Activated CD8-positive, alpha-beta memory T cell treated with anti-CD3 and anti-CD28 coated beads, Interleukin-2, amount 10 ng/mL, durations not matched to agents 7 days and 5 days (primary cell): ENCODE results near the gene DNAH8. TPM values are rescaled to one million over a fixed set of nuclear protein-coding genes. Genes with fewer than 3 reads are reported as not detected.

Experiments
- ATAC-seq: fragments of 150-1000 bp; cut with Tn5 transposase; one replicate; pipeline ENCODE4 v1.10.0; 2021; ENCODE audit warnings: moderate library complexity
- CTCF ChIA-PET: fragments of 350-600 bp; sonication (Branson Sonifier 250); formaldehyde crosslinking; loops from one replicate; lab custom pipeline; 2021; ENCODE audit warnings: antibody characterized with exemption; lab: Charles Lee
- DNase-seq: peaks from one replicate; pipeline ENCODE4 v3.0.0-alpha.2; 2020
- H3K27ac Mint-ChIP-seq: one replicate; pipeline ENCODE4 v1.8.0; 2021; ENCODE audit warnings: mild to moderate bottlenecking, mixed read lengths
- H3K27me3 Mint-ChIP-seq: one replicate; pipeline ENCODE4 v1.8.0; 2021; ENCODE audit warnings: mixed read lengths
- H3K36me3 Mint-ChIP-seq: one replicate; pipeline ENCODE4 v1.8.0; 2021; ENCODE audit warnings: mild to moderate bottlenecking, mixed read lengths
- H3K4me1 Mint-ChIP-seq: one replicate; pipeline ENCODE4 v1.8.0; 2021; ENCODE audit warnings: mixed read lengths
- H3K4me3 Mint-ChIP-seq: one replicate; pipeline ENCODE4 v1.8.0; 2021; ENCODE audit warnings: mild to moderate bottlenecking, moderate library complexity, mixed read lengths
- H3K9me3 Mint-ChIP-seq: one replicate; pipeline ENCODE4 v1.8.0; 2022; ENCODE audit warnings: low read depth, mixed read lengths
- total RNA-seq, 2 experiments: library from RNA; stranded (reverse); gene quantifications; one replicate each; pipeline ENCODE4 v1.2.3, GENCODE V29; 2021

The DNAH8 gene
- total RNA-seq, 2 experiments from 2014 or later: 0.12 to 0.15 TPM

- H3K4me1 Mint-ChIP-seq: no peaks in the 10 kb centered on the region
- ATAC-seq (no peak), DNase-seq (no peak)
- CTCF ChIA-PET: interaction anchor here (0.7 kb wide), 1 partner anchor 63 kb away, joined by 3 read pairs; no protein-coding TSS in a partner anchor
- no peaks in the 10 kb centered on the region for H3K9me3 Mint-ChIP-seq
- no peak overlapping the region for H3K4me3 Mint-ChIP-seq
- H3K36me3 Mint-ChIP-seq: no peaks in the 10 kb centered on the region
- peaks cover 21% of the 10 kb centered on the region for H3K27me3 Mint-ChIP-seq
- no peak overlapping the region for H3K27ac Mint-ChIP-seq
Measured at GRCh38 chr6:38935051-38935450, 219.9 kb downstream of the DNAH8 start.

- Mint-ChIP-seq H3K9me3 (no peaks in the 10 kb centered on the region), H3K27ac (no peak overlapping the region), H3K4me3 (no peak overlapping the region), H3K27me3 (peaks cover 17% of the 10 kb centered on the region), H3K4me1 (no peaks in the 10 kb centered on the region), H3K36me3 (no peaks in the 10 kb centered on the region)
- no peak for DNase-seq
- no peak for ATAC-seq
- CTCF ChIA-PET: no interaction called here
Measured at GRCh38 chr6:38937839-38938613, 222.9 kb downstream of the DNAH8 start.

- Mint-ChIP-seq H3K27ac (no peak overlapping the region), H3K9me3 (no peaks in the 10 kb centered on the region), H3K4me3 (no peak overlapping the region), H3K4me1 (no peaks in the 10 kb centered on the region), H3K27me3 (peaks cover 16% of the 10 kb centered on the region), H3K36me3 (no peaks in the 10 kb centered on the region)
- ATAC-seq: no peak
- CTCF ChIA-PET: no interaction called here
- DNase-seq: no peak
Measured at GRCh38 chr6:38938741-38939140, 223.6 kb downstream of the DNAH8 start.

GRCh38 chr6:38942442-38942841 lies 227.3 kb downstream of the DNAH8 start:
- no peak for ATAC-seq
- no peaks in the 10 kb centered on the region for H3K4me1 Mint-ChIP-seq
- CTCF ChIA-PET: no interaction called here
- H3K27ac Mint-ChIP-seq: no peak overlapping the region
- DNase-seq: no peak
- H3K9me3 Mint-ChIP-seq: no peaks in the 10 kb centered on the region
- H3K4me3 Mint-ChIP-seq: no peak overlapping the region
- H3K27me3 Mint-ChIP-seq: peaks cover 16% of the 10 kb centered on the region
- no peaks in the 10 kb centered on the region for H3K36me3 Mint-ChIP-seq

- Mint-ChIP-seq H3K27me3 (peaks cover 16% of the 10 kb centered on the region), H3K36me3 (no peaks in the 10 kb centered on the region), H3K9me3 (no peaks in the 10 kb centered on the region), H3K4me3 (no peak overlapping the region), H3K27ac (no peak overlapping the region), H3K4me1 (no peaks in the 10 kb centered on the region)
- DNase-seq (no peak), ATAC-seq (no peak)
- CTCF ChIA-PET: interaction anchor here (1.6 kb wide), 1 partner anchor 71 kb away, joined by 6 read pairs; no protein-coding TSS in a partner anchor
Measured at GRCh38 chr6:38942965-38943364, 227.9 kb downstream of the DNAH8 start.

GRCh38 chr6:38943964-38944363 lies 228.9 kb downstream of the DNAH8 start:
- Mint-ChIP-seq H3K36me3 (no peaks in the 10 kb centered on the region), H3K4me1 (no peaks in the 10 kb centered on the region), H3K4me3 (no peak overlapping the region), H3K27ac (no peak overlapping the region), H3K27me3 (peaks cover 13% of the 10 kb centered on the region), H3K9me3 (no peaks in the 10 kb centered on the region)
- ATAC-seq: no peak
- CTCF ChIA-PET: interaction anchor here (1.6 kb wide), 1 partner anchor 72 kb away, joined by 6 read pairs; no protein-coding TSS in a partner anchor
- no peak for DNase-seq

GRCh38 chr6:38944655-38945279 lies 229.7 kb downstream of the DNAH8 start:
- Mint-ChIP-seq H3K9me3 (no peaks in the 10 kb centered on the region), H3K27me3 (peaks cover 12% of the 10 kb centered on the region), H3K4me1 (no peaks in the 10 kb centered on the region), H3K27ac (no peak overlapping the region), H3K36me3 (no peaks in the 10 kb centered on the region), H3K4me3 (no peak overlapping the region)
- no peak for ATAC-seq
- CTCF ChIA-PET: interaction anchor here (1.6 kb wide), 1 partner anchor 73 kb away, joined by 6 read pairs; no protein-coding TSS in a partner anchor
- no peak for DNase-seq

- Mint-ChIP-seq H3K4me1 (no peaks in the 10 kb centered on the region), H3K4me3 (no peak overlapping the region), H3K9me3 (peaks cover 4% of the 10 kb centered on the region), H3K36me3 (peaks cover 2% of the 10 kb centered on the region), H3K27me3 (peaks cover 28% of the 10 kb centered on the region), H3K27ac (no peak overlapping the region)
- CTCF ChIA-PET: no interaction called here
- no peak for ATAC-seq
- no peak for DNase-seq
Measured at GRCh38 chr6:38955861-38956260, 240.8 kb downstream of the DNAH8 start.

- H3K27me3 Mint-ChIP-seq: peaks cover 25% of the 10 kb centered on the region
- no peak for ATAC-seq
Measured at GRCh38 chr6:38957426-38957825, 242.3 kb downstream of the DNAH8 start.

GRCh38 chr6:38959138-38959537 lies 244.0 kb downstream of the DNAH8 start:
- peaks cover 17% of the 10 kb centered on the region for H3K27me3 Mint-ChIP-seq
- no peak for DNase-seq
- H3K4me3 Mint-ChIP-seq: no peak overlapping the region
- peaks cover 4% of the 10 kb centered on the region for H3K9me3 Mint-ChIP-seq
- ATAC-seq: no peak
- H3K27ac Mint-ChIP-seq: no peak overlapping the region
- H3K4me1 Mint-ChIP-seq: no peaks in the 10 kb centered on the region
- CTCF ChIA-PET: interaction anchor here (1.2 kb wide), 1 partner anchor 403 kb away, joined by 3 read pairs; no protein-coding TSS in a partner anchor
- H3K36me3 Mint-ChIP-seq: peaks cover 2% of the 10 kb centered on the region

More at GRCh38 chr6:38957426-38957825, 242.3 kb downstream of the DNAH8 start:
- no peak overlapping the region for H3K4me3 Mint-ChIP-seq
- no peaks in the 10 kb centered on the region for H3K4me1 Mint-ChIP-seq
- no peak overlapping the region for H3K27ac Mint-ChIP-seq
- peaks cover 4% of the 10 kb centered on the region for H3K9me3 Mint-ChIP-seq
- no peak for DNase-seq
- H3K36me3 Mint-ChIP-seq: peaks cover 2% of the 10 kb centered on the region
- CTCF ChIA-PET: no interaction called here

- no peak for ATAC-seq
- CTCF ChIA-PET: no interaction called here
Measured at GRCh38 chr6:38968702-38969149, 253.6 kb downstream of the DNAH8 start.

GRCh38 chr6:38973178-38974057 lies 258.3 kb downstream of the DNAH8 start:
- CTCF ChIA-PET: interaction anchor here (0.6 to 3.2 kb wide), 11 partner anchors 10 to 336 kb away, joined by 3 to 12 read pairs (median 3); no protein-coding TSS in a partner anchor
- H3K4me1 Mint-ChIP-seq: peaks cover 1% of the 10 kb centered on the region
- H3K36me3 Mint-ChIP-seq: no peaks in the 10 kb centered on the region
- DNase-seq (peak; percentile 46), ATAC-seq (peak; percentile 83)
- peaks cover 64% of the 10 kb centered on the region for H3K27me3 Mint-ChIP-seq
- no peak overlapping the region for H3K27ac Mint-ChIP-seq
- no peak overlapping the region for H3K4me3 Mint-ChIP-seq
- H3K9me3 Mint-ChIP-seq: no peaks in the 10 kb centered on the region

More at GRCh38 chr6:38968702-38969149, 253.6 kb downstream of the DNAH8 start:
- Mint-ChIP-seq H3K9me3 (no peaks in the 10 kb centered on the region), H3K4me3 (no peak overlapping the region), H3K4me1 (peaks cover 2% of the 10 kb centered on the region), H3K27ac (no peak overlapping the region), H3K36me3 (no peaks in the 10 kb centered on the region), H3K27me3 (peaks cover 42% of the 10 kb centered on the region)
- no peak for DNase-seq
